AG04449 (cell line): ENCODE data around the gene TYW5.

Source experiments
- CTCF ChIA-PET: fragments of 350-600 bp; formaldehyde crosslinking; extraction: SDS; loops from one replicate; lab custom pipeline; 2021; ENCODE audit warnings: antibody characterized with exemption; lab: Yijun Ruan, JAX
- POLR2A ChIA-PET: fragments of 400-600, 350-600 bp; formaldehyde crosslinking; extraction: SDS; loops from one replicate; lab custom pipeline; 2020; ENCODE audit warnings: antibody characterized with exemption, inconsistent platforms; lab: Yijun Ruan, JAX
- DNase-seq: peaks from one replicate; pipeline ENCODE4 v3.0.0-alpha.2; 2010; ENCODE audit warnings: low read depth, low spot score
- H3K4me3 ChIP-seq: 2 replicates; pipeline ENCODE4 v1.5.1; 2011; ENCODE audit warnings: low read depth, mild to moderate bottlenecking, control low read depth, low read length
- CTCF ChIP-seq: IDR thresholded peaks from one replicate; pipeline ENCODE4 v1.5.1; 2011; ENCODE audit warnings: mild to moderate bottlenecking, moderate library complexity, low read length, control low read depth, inconsistent platforms; ENCODE audit not compliant: insufficient read depth; ENCODE audit errors: missing control alignments

The TYW5 gene

DNA sequence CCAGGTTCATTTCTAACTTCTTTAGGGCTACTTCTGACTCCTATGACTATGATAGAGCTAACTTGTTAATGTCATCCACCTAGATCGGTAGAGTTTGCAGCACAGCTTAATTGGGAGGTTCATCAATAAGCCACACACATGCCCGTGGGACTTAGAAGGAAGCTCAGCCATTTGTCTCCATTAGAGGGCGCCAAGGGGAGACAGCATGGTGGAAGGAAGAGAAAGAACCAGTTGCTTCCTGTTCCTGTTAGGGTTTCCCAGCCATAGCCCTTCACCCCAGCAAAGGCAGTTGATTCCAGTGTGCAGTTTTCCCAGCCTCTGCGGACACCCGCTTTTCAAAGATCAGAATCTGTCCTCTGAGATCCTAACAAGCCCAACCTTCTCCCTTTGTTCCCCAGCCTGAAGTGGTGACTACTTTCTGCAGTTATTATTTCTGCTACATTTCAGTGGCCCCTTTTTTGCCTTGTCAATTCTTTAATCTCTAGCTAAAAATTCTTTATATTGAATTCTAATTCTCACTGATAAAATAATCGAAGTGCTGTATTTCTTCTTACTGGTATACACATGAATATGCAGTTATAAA, 30.4 kb upstream of the TYW5 start:
- ChIA-PET POLR2A (no interaction called here), CTCF (interaction anchor here (0.6 to 7.5 kb wide), 68 partner anchors 9 to 636 kb away, joined by 3 to 108 read pairs (median 4); partner anchors contain the start of genes KCTD18 and SGO2)
- DNase-seq: no peak

GRCh38 chr2:199984755-199985154, 29.5 kb upstream of the TYW5 start:
- CTCF ChIA-PET: interaction anchor here (0.7 to 7.5 kb wide), 34 partner anchors 10 to 721 kb away, joined by 3 to 108 read pairs (median 6); partner anchors contain the start of genes KCTD18 and SGO2
- POLR2A ChIA-PET: no interaction called here
- TF ChIP-seq CTCF: no peak
- no peak for DNase-seq
- H3K4me3 ChIP-seq: no peak overlapping the region

More for the DNA sequence above, 30.4 kb upstream of the TYW5 start:
- no peak overlapping the region for H3K4me3 ChIP-seq
- peak; percentile 70 for TF ChIP-seq CTCF

GRCh38 chr2:199984159-199984558, 28.9 kb upstream of the TYW5 start:
- ChIA-PET CTCF (interaction anchor here (0.7 to 7.5 kb wide), 16 partner anchors 9 to 721 kb away, joined by 3 to 108 read pairs (median 8); partner anchors contain the start of genes KCTD18 and SGO2), POLR2A (no interaction called here)
- TF ChIP-seq CTCF: no peak
- H3K4me3 ChIP-seq: no peak overlapping the region
- DNase-seq: no peak

DNA sequence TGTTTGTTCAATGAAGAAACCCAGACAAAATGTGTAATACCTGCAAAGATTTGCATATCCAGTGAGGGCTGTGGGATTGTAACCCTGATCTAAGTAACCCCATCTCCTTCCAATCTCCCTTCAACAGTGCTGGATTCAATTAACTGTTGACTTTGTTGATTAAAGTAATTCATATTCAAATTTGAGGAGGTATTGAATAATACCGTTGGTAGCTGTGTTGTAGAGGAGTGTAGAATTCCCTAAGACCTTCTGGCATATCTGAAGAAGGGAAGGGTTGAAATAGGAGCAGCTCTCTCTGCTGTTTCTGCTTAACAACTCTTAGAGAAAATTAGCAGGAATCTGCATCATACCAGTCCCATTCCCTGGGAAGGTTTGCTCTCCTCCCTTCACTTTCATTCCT, 28.2 kb upstream of the TYW5 start:
- no peak for TF ChIP-seq CTCF
- no peak for DNase-seq
- no peak overlapping the region for H3K4me3 ChIP-seq
- ChIA-PET CTCF (interaction anchor here (1.0 to 7.5 kb wide), 5 partner anchors 19 to 542 kb away, joined by 3 to 108 read pairs (median 11); partner anchors contain the start of gene SGO2), POLR2A (no interaction called here)

DNA sequence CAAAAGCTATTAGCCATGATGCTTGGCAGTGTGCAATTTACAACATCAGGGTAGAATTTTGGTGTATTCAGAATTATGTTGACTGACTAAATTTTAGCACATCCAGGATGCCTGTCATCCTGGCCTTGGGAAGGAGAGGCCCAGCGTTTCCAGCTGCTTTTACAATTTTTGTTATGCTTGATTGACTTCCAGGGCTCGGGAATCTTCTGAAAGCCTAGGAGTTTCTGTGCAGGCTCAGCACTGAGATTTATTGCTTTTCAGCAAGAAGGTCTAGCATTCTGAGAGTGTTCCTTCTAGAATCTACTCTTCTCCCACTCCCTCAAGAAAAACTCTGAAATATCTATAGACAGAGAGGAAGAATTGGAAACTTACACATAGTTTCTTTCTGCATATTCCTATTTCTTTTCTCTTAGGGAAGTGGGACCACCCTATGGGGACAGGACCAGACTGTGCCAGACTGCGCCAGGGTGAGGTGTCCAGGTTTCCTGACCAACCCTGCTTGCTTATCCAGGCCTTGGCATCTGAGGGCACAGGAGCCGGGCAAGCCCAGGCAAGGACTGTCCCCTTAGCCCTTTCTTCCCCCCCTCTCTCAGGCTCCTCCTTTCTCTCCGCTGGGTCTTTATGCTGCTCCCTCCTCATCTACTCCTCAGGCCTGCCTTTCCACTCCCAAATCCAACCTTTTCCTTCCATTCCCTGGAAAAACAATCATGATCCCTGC, 27.0 kb upstream of the TYW5 start:
- no peak overlapping the region for H3K4me3 ChIP-seq
- no peak for TF ChIP-seq CTCF
- DNase-seq: no peak
- ChIA-PET POLR2A (no interaction called here), CTCF (interaction anchor here (0.9 to 7.5 kb wide), 7 partner anchors 9 to 527 kb away, joined by 3 to 108 read pairs (median 4); partner anchors contain the start of gene KCTD18)
